Measurements from ENCODE around the gene PITX1. TPM values are rescaled to one million over a fixed set of nuclear protein-coding genes. Genes with fewer than 3 reads are reported as not detected.
"Not testable (repeated sequence)": the region's sequence is repeated elsewhere in the genome, so short reads cannot be mapped to it uniquely, and the experiment has no call there.

The PITX1 gene
- total RNA-seq, 2 donors from 2014 or later = 6.2 to 12.3 TPM

DNA sequence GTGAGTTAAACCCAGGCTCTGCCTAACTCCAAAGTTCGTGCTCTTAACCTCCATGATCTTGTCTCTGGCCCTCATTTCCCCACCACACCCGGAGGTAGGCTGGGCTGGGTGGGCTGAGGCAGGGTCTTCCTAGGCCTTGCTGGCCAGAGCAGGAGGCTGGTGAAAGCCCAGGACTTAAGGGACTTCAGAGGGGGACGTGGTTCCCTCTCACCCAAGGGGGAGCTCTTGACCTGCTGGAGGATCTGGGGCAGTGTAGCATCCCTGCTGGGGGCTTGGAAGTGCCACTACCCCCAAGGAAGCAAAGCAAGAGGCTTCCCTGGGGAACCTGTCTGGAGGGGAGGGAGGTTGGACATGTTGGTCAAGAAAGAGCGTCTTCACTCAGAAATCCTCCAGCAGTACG lies 14.7 kb downstream of the PITX1 start:
- DNase-seq (no peak), ATAC-seq (no peak)
- intact Hi-C loops (cut with DNase I, micrococcal nuclease) = no loop called here

- ATAC-seq (no peak), DNase-seq (no peak)
- intact Hi-C loops (cut with DNase I, micrococcal nuclease) = no loop called here
Observed at GRCh38 chr5:135018457-135018856, 15.6 kb downstream of the PITX1 start.

DNA sequence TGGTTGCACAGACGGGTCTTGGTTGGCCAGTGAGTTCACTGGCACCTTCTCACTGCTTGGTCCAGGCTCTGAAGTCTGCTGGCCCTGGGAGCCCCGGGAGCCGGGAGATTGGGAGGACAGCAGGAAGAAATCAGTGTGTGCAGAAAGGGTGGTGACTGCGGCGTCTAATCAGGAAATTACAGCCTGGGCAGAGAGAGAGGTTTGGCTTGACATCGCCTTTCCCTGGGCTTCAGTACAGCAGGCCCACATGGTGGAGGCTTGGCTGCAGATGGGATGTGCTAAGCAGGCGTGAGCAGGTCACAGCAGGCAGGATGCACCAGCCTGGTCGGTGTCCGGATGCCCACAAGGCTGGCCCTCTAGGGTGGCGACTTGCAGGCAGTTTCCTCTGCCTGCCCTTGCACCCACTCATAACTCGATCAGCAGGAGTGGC lies 17.2 kb downstream of the PITX1 start:
- intact Hi-C loops (cut with DNase I, micrococcal nuclease) = no loop called here
- ATAC-seq (peak; percentile 37), DNase-seq (no peak)

- no peak for DNase-seq
- intact Hi-C loops (cut with DNase I, micrococcal nuclease) = no loop called here
- no peak for ATAC-seq
Observed at GRCh38 chr5:135015942-135016341, 18.1 kb downstream of the PITX1 start.

DNA sequence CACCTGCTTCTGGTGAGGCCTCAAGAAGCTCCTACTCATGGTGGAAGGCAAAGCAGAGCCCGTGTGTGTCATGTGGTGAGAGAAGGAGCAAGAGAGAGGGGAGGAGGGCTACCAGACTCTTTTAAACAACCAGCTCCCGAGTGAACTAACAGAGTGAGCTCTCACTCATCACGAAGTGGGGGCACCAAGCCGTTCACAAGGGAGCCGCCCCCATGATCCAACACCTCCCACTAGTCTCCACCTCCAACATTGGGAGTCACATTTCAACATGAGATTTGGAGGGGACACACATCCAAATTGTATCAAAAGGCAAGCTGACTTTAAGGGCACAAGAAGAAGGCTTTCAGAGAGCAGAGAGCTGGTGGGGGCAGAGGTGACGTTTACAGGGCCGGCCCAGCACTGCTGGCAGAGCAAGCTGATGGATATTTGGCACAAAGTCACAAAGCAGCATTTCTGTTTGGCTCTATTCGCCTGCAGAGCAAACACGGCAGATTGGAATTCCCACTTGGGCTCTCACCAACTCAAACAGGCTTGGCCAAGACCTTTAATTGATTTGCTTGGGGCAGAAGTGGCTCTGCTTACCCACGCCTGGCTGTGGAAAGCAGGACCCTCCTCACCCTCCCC lies 20.0 kb downstream of the PITX1 start:
- intact Hi-C loops (cut with DNase I, micrococcal nuclease) = no loop called here
- no peak for ATAC-seq
- no peak for DNase-seq

DNA sequence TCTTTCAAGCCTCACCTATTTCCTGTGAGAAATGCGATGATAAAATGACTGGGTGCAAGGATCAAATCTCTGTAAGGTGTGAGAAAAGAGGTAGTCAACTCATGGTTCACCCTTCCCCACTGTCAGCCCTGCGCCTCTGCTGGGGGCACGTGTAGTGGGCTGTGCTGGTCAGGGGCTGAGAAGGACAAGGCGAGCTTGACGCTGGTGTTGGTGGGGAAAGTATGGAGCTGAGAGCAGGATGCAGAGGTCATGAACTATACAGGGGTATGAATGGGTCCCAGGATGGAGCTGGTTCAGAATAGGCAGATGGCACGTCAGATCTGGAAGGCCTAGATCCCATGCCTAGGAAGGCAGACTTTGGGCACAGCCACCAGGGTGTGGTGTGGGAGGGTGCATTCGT lies 20.6 kb downstream of the PITX1 start:
- intact Hi-C loops (cut with DNase I, micrococcal nuclease) = no loop called here
- DNase-seq (no peak), ATAC-seq (no peak)

DNA sequence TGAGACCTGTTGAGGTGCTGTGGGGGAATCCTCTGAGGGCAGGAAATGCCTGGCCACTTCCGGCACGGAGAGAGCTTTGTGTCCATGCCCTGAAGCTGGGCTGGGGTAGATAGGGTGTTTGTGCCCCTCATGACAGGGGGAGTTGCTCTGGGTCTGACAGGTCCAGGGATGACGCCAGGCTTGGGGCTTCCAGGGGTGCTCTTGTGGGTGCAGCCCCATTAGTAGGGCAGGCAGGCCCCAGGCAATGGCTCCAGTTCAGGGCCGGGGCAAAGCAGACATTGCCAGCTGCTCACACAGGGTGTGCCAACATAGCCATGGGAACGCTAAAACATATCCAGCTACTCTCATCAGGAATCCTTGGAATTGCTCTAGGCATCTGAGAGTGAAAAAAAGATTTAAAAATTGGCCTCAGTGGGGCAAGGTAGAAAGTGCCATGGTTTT lies 21.1 kb downstream of the PITX1 start:
- intact Hi-C loops (cut with DNase I, micrococcal nuclease) = no loop called here
- DNase-seq = no peak
- ATAC-seq = no peak

- DNase-seq = no peak
- no peak for ATAC-seq
- intact Hi-C loops (cut with DNase I, micrococcal nuclease) = no loop called here
Observed at GRCh38 chr5:135012033-135012588, 21.9 kb downstream of the PITX1 start.

GRCh38 chr5:135011355-135012032 lies 22.5 kb downstream of the PITX1 start:
- DNase-seq (no peak), ATAC-seq (no peak)
- intact Hi-C loops (cut with DNase I, micrococcal nuclease) = no loop called here

DNA sequence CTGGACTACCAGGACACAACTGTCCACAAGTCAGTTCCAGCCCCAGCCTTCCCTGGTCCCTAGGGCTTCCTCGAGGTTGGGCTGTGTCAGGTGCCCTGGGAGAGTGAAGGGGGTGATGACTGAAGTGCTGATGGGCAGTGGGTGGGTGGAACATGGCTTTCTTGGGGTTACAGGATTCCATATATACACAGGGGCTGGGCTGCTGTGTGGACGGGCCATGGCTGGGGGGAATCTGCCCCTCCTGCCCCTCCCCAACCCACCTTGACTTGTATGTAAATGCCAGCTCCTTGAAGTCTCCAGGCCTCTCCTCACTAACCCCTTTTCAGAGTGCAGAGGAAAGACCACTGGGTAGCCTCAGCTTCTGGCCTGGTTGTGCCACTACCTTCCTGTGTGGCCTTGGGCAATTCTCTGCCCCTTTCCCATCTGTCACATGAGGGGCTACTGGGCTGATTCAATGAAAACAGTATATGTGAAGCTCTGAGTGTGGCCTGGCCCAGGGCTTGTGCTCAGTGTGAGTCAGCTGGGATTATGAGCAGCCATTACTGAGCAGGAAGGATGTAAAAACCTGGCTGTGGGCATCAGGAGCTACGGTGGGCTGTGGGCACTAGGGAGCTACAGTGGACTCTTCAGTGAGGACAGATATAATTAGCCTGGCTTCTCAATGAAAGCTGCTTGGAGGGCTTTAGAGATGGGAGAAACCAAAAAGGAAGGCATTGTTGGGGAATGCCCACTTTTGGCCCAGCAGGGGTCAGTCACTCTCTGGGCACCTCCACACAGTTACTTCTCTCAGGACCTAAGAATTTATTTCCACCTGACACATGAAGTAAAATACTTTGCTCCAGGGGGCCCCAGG lies 23.3 kb downstream of the PITX1 start:
- intact Hi-C loops (cut with DNase I, micrococcal nuclease) = no loop called here
- no peak for DNase-seq
- ATAC-seq = no peak

DNA sequence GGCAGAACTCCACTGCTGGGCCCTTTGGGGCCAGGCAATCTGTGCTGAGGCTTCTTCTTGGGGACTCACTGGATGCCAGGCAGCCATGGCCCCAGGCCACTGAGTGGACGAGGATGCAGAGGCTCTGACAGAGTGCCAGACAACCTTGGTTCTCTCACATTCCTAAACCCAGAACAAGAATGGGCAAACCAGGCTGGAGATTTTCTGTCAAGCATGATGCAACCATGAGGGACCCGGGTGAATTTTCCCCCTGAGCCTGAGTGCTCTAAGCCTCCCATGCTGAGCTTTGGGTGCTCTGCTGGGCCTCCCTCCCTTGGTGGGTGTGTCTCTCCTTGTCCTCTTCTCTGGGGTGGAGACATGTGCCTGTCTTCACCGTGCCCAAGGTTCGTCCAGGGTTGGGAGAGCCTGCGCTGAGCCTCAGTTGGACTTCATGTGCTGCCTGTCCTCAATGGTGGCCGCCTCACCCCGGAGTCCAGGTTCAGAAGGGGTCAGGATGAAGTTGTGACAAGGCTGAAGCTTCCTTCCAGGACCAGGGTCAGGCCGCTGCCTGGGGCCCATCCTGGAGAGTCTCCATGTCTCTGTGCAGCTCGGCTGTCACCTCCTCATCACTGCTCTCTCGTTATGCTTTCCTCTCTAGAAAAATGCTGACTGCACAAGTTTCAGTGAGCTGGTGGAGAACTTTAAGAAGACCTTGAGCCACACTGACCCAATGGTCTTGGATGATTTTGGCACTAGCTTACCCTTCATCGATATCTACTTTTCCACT lies 24.1 kb downstream of the PITX1 start:
- intact Hi-C loops (cut with DNase I, micrococcal nuclease) = no loop called here
- DNase-seq = no peak

GRCh38 chr5:135008981-135009735 lies 24.9 kb downstream of the PITX1 start:
- intact Hi-C loops (cut with DNase I, micrococcal nuclease) = no loop called here
- DNase-seq (no peak), ATAC-seq (no peak)

More for the DNA sequence above, 24.1 kb downstream of the PITX1 start:
- no peak for ATAC-seq

- intact Hi-C loops (cut with DNase I, micrococcal nuclease) = no loop called here
- no peak for DNase-seq
Observed at GRCh38 chr5:135008556-135008955, 25.5 kb downstream of the PITX1 start.

GRCh38 chr5:135007749-135008363 lies 26.2 kb downstream of the PITX1 start:
- intact Hi-C loops (cut with DNase I, micrococcal nuclease) = no loop called here
- DNase-seq = no peak
- ATAC-seq = no peak

More at GRCh38 chr5:135008556-135008955, 25.5 kb downstream of the PITX1 start:
- ATAC-seq = no peak

- DNase-seq (no peak), ATAC-seq (no peak)
- intact Hi-C loops (cut with DNase I, micrococcal nuclease) = no loop called here
Observed at GRCh38 chr5:135007305-135007704, 26.7 kb downstream of the PITX1 start.

DNA sequence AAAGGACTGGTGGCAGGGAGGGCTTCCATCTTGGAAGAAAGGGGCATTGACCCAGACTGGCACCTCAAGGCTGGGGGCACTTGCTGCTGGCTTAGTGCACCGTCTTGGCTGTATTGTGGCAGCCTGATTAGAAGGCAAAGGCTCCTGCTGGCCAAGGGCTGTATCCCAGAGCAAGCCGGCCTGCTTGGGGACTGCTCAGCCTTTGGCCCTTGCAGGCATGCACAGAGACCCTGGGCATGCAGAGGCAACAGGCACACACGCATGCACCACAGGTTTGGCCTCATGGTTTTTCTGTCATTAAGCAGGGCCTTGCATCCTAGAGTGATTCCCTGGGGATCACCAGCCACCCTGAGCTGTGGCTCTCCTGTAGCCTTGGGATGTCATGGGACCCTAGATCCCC lies 29.0 kb downstream of the PITX1 start:
- intact Hi-C loops (cut with DNase I, micrococcal nuclease) = no loop called here
- ATAC-seq = no peak
- DNase-seq = no peak

DNA sequence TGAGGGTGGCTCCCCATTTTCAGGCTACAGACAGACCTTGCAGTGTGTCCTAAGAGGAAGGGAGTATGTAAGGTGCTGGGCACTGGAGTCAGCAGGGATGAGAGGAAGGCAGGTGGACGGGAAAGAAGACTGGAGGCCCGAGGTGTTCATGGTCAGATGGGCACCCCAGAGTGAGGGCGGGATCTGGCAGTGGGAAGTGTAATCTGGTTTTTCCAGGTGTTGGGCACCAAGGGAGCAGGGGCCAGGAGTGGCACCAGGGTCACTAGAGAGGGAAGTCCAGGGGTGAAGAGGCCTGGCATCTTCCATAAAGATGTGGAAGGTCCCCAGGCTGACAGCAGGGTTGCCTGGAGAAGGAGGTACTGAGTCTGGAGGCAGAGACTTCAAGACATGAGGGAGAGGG lies 29.7 kb downstream of the PITX1 start:
- intact Hi-C loops (cut with DNase I, micrococcal nuclease) = no loop called here
- no peak for ATAC-seq

GRCh38 chr5:134998068-134998467 lies 36.0 kb downstream of the PITX1 start:
- DNase-seq; ATAC-seq; intact Hi-C loops (cut with DNase I, micrococcal nuclease): not testable (repeated sequence)

More for the DNA sequence above, 29.7 kb downstream of the PITX1 start:
- no peak for DNase-seq

Measured in left colon (tissue), 2 donors.